ENCODE data around the gene YY1. TPM values are rescaled to one million over a fixed set of nuclear protein-coding genes. Genes with fewer than 3 reads are reported as not detected.

The YY1 gene
- total RNA-seq, 1 experiment from 2014 or later: 97.0 TPM

GRCh38 chr14:100192250-100192671 lies 46.7 kb upstream of the YY1 start:
- no peak for DNase-seq (ENCODE audit: low spot score)
- CTCF ChIA-PET: interaction anchor here (0.8 kb wide), 1 partner anchor 49 kb away, joined by 3 read pairs; no protein-coding TSS in a partner anchor
- no peaks in the 10 kb centered on the region for H3K36me3 ChIP-seq (ENCODE audit: insufficient read depth, low read length, poor library complexity, severe bottlenecking)
- no peaks in the 10 kb centered on the region for H3K27me3 ChIP-seq (replicated peaks; ENCODE audit: insufficient read depth, low read depth, low read length, poor library complexity)
- H3K4me1 ChIP-seq (ENCODE audit: insufficient read depth, low read length, poor library complexity, severe bottlenecking): peaks cover 14% of the 10 kb centered on the region
- TSS peak; percentile 66 for BruUV-seq (replicated peaks)
- H3K9me3 ChIP-seq (ENCODE audit: low read depth, low read length, poor library complexity, severe bottlenecking): no peaks in the 10 kb centered on the region
- H3K4me3 ChIP-seq (ENCODE audit: low read depth, low read length, poor library complexity, severe bottlenecking): peak overlapping the region; percentile 51
- H3K27ac ChIP-seq (ENCODE audit: low read depth, low read length, poor library complexity, severe bottlenecking): peak overlapping the region; percentile 77
- TF ChIP-seq CTCF (conservative IDR thresholded peaks at IDR 0.05; ENCODE audit: low read depth, low read length) (no peak), EZH2 (IDR thresholded peaks at IDR 0.05; ENCODE audit: borderline replicate concordance, low read depth, low read length, poor library complexity, severe bottlenecking) (no peak)
- intact Hi-C loops (cut with micrococcal nuclease; ENCODE audit: unreplicated experiment): loop anchor here (5.0 kb wide), 1 partner anchor 210 kb away; no protein-coding TSS in a partner anchor
- POLR2A ChIA-PET (ENCODE audit: low non-redundant PET): interaction anchor here (0.6 kb wide), 1 partner anchor 10 kb away, joined by 4 read pairs; no protein-coding TSS in a partner anchor

- peak; percentile 99 for DNase-seq (ENCODE audit: low spot score)
- intact Hi-C loops (cut with micrococcal nuclease; ENCODE audit: unreplicated experiment): loop anchor here (5.0 kb wide), 1 partner anchor 211 kb away; no protein-coding TSS in a partner anchor
- peak overlapping the region; percentile 77 for H3K27ac ChIP-seq (ENCODE audit: low read depth, low read length, poor library complexity, severe bottlenecking)
- POLR2A ChIA-PET (ENCODE audit: low non-redundant PET): interaction anchor here (0.6 kb wide), 1 partner anchor 10 kb away, joined by 4 read pairs; no protein-coding TSS in a partner anchor
- peaks cover 14% of the 10 kb centered on the region for H3K4me1 ChIP-seq (ENCODE audit: insufficient read depth, low read length, poor library complexity, severe bottlenecking)
- TF ChIP-seq EZH2 (IDR thresholded peaks at IDR 0.05; ENCODE audit: borderline replicate concordance, low read depth, low read length, poor library complexity, severe bottlenecking) (no peak), CTCF (conservative IDR thresholded peaks at IDR 0.05; ENCODE audit: low read depth, low read length) (peak; percentile 95)
- peak overlapping the region; percentile 51 for H3K4me3 ChIP-seq (ENCODE audit: low read depth, low read length, poor library complexity, severe bottlenecking)
- no peaks in the 10 kb centered on the region for H3K9me3 ChIP-seq (ENCODE audit: low read depth, low read length, poor library complexity, severe bottlenecking)
- no peaks in the 10 kb centered on the region for H3K27me3 ChIP-seq (replicated peaks; ENCODE audit: insufficient read depth, low read depth, low read length, poor library complexity)
- BruUV-seq (replicated peaks): no TSS peak
- no peaks in the 10 kb centered on the region for H3K36me3 ChIP-seq (ENCODE audit: insufficient read depth, low read length, poor library complexity, severe bottlenecking)
- CTCF ChIA-PET: interaction anchor here (0.6 to 0.8 kb wide), 8 partner anchors 11 to 468 kb away, joined by 3 to 5 read pairs (median 3); no protein-coding TSS in a partner anchor
These were observed 46.1 kb upstream of the YY1 start for GRCh38 chr14:100192672-100193416.

DNA sequence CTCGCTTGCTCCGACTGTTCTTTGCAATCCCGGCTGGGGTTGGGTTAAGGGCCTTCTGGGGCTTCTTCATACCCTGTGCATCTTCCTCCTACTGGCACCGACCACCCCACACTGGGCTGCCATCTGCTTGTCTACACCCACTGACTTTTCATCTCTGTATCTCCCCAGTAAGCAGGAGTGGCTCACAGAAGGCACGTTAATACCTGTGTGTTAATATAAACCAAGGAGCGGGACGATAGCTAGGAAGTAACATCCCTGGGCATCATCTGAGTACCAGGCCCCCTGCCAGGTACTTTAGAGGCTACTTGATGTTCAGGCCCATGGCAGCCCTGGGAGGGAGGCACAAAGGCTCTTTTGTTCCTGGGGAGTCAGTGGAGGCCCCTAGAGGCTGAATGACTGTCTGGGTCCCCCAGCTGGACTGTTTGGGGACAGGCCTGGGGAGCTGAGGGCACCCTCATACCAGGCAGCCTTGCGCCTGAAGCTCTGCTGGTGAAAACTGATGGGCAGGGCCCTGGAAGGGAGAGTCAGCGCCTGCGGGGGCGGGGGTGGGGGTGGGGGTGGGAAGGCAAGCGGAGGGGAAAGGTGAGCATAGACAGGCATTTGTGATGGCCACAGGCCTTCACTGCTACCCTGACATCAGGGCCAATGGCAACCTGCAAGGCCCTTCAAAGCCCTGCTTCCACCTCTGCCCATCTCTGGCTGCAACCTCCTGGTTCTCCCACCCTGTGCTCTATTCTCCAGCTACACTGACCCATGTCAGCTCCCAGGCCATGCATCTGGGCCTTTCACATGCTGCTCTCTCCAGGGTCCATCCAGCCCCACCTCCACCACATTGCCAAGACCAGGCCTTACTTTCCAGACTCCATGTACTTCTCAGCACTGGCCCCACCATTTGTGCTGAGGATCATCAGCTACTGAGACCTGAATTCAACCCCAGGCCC lies 45.3 kb upstream of the YY1 start:
- Histone ChIP-seq H3K4me3 (ENCODE audit: low read depth, low read length, poor library complexity, severe bottlenecking) (peak overlapping the region; percentile 51), H3K4me1 (ENCODE audit: insufficient read depth, low read length, poor library complexity, severe bottlenecking) (peaks cover 14% of the 10 kb centered on the region), H3K27ac (ENCODE audit: low read depth, low read length, poor library complexity, severe bottlenecking) (peak overlapping the region; percentile 59), H3K36me3 (ENCODE audit: insufficient read depth, low read length, poor library complexity, severe bottlenecking) (no peaks in the 10 kb centered on the region), H3K9me3 (ENCODE audit: low read depth, low read length, poor library complexity, severe bottlenecking) (no peaks in the 10 kb centered on the region), H3K27me3 (replicated peaks; ENCODE audit: insufficient read depth, low read depth, low read length, poor library complexity) (no peaks in the 10 kb centered on the region)
- no peak for TF ChIP-seq CTCF (conservative IDR thresholded peaks at IDR 0.05; ENCODE audit: low read depth, low read length)
- TF ChIP-seq EZH2 (IDR thresholded peaks at IDR 0.05; ENCODE audit: borderline replicate concordance, low read depth, low read length, poor library complexity, severe bottlenecking): no peak
- BruUV-seq (replicated peaks): no TSS peak
- POLR2A ChIA-PET (ENCODE audit: low non-redundant PET): no interaction called here
- intact Hi-C loops (cut with micrococcal nuclease; ENCODE audit: unreplicated experiment): loop anchor here (5.0 kb wide), 1 partner anchor 211 kb away; no protein-coding TSS in a partner anchor
- CTCF ChIA-PET: interaction anchor here (0.6 to 0.8 kb wide), 8 partner anchors 11 to 467 kb away, joined by 3 to 5 read pairs (median 3); no protein-coding TSS in a partner anchor
- DNase-seq (ENCODE audit: low spot score): no peak
